Osteocyte (in vitro differentiated cells): ENCODE measurements around the gene ATP6V0A1. TPM values are rescaled to one million over a fixed set of nuclear protein-coding genes. Genes with fewer than 3 reads are reported as not detected.

Source experiments
- DNase-seq: peaks from one replicate; pipeline ENCODE4 v3.0.0; 2021; ENCODE audit warnings: mixed read lengths; ENCODE audit not compliant: unreplicated experiment; ENCODE audit errors: extremely low spot score
- H3K27ac Mint-ChIP-seq: one replicate; pipeline ENCODE4 v1.8.0; 2021; ENCODE audit warnings: mild to moderate bottlenecking, mixed read lengths; ENCODE audit not compliant: unreplicated experiment
- H3K27me3 Mint-ChIP-seq: one replicate; pipeline ENCODE4 v1.8.0; 2021; ENCODE audit warnings: mixed read lengths; ENCODE audit not compliant: unreplicated experiment
- H3K36me3 Mint-ChIP-seq: one replicate; pipeline ENCODE4 v1.8.0; 2021; ENCODE audit warnings: mixed read lengths; ENCODE audit not compliant: unreplicated experiment
- H3K4me1 Mint-ChIP-seq: one replicate; pipeline ENCODE4 v1.8.0; 2021; ENCODE audit warnings: mixed read lengths; ENCODE audit not compliant: unreplicated experiment
- H3K4me3 Mint-ChIP-seq: one replicate; pipeline ENCODE4 v1.8.0; 2021; ENCODE audit warnings: mild to moderate bottlenecking, moderate library complexity, mixed read lengths; ENCODE audit not compliant: unreplicated experiment
- H3K9me3 Mint-ChIP-seq: one replicate; pipeline ENCODE4 v1.8.0; 2021; ENCODE audit warnings: mixed read lengths; ENCODE audit not compliant: unreplicated experiment
- total RNA-seq: library from RNA; stranded (reverse); gene quantifications from 2 replicates; pipeline ENCODE4 v1.2.1, GENCODE V29; 2021
- TF ChIP-seq, protein P1 (sequence below): fragments of 200-600 bp; sonication (generic); IDR thresholded peaks from 2 replicates; pipeline ENCODE4 v1.5.0; 2021; ENCODE audit warnings: antibody characterized with exemption, mild to moderate bottlenecking, moderate library complexity

ATP6V0A1 gene
- total RNA-seq, 1 donor from 2014 or later, result 63.2 TPM

DNA sequence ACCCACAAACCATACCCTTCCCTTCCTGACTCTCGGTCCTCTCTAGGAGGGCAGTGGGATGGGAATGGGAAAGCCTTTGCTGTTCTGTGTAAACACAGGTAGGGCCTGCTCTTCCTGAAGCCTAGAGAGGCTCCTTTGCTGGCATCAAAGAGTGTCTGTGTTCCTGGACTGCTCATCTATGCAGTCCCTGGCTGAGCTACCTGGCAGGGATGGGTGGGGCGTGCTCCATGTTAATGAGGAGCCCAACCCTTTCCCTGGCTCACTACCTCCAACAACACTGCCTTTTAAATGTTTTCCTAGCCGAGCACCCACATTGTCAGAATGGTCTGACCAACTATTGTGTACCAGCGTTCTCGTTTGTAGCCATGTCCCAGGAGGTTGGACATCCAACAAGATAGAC is 50.7 kb downstream of the ATP6V0A1 start:
- H3K36me3 Mint-ChIP-seq, result peaks cover 30% of the 10 kb centered on the region
- H3K9me3 Mint-ChIP-seq, result no peaks in the 10 kb centered on the region
- TF ChIP-seq, protein P1, sequence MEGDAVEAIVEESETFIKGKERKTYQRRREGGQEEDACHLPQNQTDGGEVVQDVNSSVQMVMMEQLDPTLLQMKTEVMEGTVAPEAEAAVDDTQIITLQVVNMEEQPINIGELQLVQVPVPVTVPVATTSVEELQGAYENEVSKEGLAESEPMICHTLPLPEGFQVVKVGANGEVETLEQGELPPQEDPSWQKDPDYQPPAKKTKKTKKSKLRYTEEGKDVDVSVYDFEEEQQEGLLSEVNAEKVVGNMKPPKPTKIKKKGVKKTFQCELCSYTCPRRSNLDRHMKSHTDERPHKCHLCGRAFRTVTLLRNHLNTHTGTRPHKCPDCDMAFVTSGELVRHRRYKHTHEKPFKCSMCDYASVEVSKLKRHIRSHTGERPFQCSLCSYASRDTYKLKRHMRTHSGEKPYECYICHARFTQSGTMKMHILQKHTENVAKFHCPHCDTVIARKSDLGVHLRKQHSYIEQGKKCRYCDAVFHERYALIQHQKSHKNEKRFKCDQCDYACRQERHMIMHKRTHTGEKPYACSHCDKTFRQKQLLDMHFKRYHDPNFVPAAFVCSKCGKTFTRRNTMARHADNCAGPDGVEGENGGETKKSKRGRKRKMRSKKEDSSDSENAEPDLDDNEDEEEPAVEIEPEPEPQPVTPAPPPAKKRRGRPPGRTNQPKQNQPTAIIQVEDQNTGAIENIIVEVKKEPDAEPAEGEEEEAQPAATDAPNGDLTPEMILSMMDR, result no peak
- no peak overlapping the region for H3K4me3 Mint-ChIP-seq
- no peaks in the 10 kb centered on the region for H3K27me3 Mint-ChIP-seq
- H3K4me1 Mint-ChIP-seq, result peaks cover 18% of the 10 kb centered on the region
- DNase-seq, result no peak
- H3K27ac Mint-ChIP-seq, result no peak overlapping the region

DNA sequence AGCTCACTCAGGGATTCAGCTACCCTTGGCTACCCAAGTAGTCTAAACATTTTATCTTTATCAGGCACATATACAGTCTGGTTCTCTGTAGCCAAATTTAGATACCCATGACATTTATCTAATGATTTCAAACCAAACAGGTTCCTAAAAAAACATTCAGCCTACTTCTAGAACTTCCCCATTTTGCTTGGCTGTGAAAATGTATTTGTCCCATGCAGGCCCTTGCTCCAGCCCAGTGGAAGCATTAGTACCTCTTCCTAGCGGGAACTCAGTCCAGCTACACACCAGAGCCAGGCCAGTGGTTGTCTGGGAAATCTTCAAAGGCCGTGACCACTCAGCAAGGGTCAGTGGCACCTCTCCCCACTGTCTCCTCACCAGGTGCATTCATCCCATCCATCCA is 51.2 kb downstream of the ATP6V0A1 start:
- no peak for DNase-seq
- Mint-ChIP-seq H3K27ac (no peak overlapping the region), H3K36me3 (peaks cover 28% of the 10 kb centered on the region), H3K4me3 (no peak overlapping the region), H3K4me1 (peaks cover 18% of the 10 kb centered on the region), H3K27me3 (no peaks in the 10 kb centered on the region), H3K9me3 (no peaks in the 10 kb centered on the region)
- TF ChIP-seq, protein P1, result no peak

DNA sequence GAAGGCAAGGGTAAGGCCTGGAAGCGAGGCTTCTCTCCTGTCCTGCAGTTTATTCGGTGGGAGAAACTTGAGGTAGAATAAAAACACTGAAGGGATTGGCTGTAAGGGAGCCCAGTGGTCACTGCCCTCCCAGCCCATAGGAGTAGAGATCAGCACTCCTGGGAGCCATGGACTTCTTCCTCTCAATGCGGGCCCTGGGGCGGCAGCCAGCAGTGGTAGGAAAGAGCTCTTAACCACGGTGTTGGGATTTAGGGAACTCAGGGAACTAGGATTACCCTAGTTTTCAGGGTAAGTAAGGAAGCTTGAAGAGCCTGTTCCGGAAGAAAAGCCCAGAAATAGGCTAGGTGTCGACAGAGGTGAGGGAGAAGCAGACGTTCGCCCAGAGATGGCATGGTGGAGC is 53.6 kb downstream of the ATP6V0A1 start:
- no peak for DNase-seq
- Mint-ChIP-seq H3K36me3 (peaks cover 25% of the 10 kb centered on the region), H3K4me1 (peaks cover 19% of the 10 kb centered on the region), H3K4me3 (no peak overlapping the region), H3K27ac (no peak overlapping the region), H3K9me3 (no peaks in the 10 kb centered on the region), H3K27me3 (no peaks in the 10 kb centered on the region)
- TF ChIP-seq, protein P1, result no peak

DNA sequence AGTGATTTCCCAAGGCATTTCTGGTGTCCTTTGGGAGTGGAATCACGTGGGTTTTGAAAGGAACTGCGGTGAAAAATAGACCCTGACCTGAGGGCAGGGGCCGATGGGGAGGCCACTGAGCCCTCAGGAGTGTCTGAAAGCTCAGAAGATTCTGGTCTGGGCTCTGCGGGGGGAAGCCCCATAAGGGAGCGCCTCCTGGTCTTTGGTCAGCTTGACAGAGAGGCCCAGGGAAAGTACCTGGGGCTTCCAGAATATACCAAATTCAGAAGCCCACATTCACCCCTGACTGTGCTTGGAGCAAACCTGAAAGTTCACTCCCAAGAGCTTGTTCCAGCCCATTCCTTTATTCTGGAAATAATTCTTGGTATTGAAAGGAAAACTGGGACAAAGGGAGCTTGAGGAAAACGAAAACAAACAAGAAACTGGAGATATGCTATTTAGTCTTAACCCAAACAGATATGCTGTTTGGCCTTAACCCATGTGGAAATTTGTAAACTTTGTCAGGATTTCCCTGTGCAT is 54.1 kb downstream of the ATP6V0A1 start:
- TF ChIP-seq, protein P1, result no peak
- Mint-ChIP-seq H3K27ac (peak overlapping the region; percentile 81), H3K27me3 (no peaks in the 10 kb centered on the region), H3K36me3 (peaks cover 25% of the 10 kb centered on the region), H3K4me1 (peaks cover 25% of the 10 kb centered on the region), H3K9me3 (no peaks in the 10 kb centered on the region), H3K4me3 (no peak overlapping the region)
- DNase-seq, result no peak

DNA sequence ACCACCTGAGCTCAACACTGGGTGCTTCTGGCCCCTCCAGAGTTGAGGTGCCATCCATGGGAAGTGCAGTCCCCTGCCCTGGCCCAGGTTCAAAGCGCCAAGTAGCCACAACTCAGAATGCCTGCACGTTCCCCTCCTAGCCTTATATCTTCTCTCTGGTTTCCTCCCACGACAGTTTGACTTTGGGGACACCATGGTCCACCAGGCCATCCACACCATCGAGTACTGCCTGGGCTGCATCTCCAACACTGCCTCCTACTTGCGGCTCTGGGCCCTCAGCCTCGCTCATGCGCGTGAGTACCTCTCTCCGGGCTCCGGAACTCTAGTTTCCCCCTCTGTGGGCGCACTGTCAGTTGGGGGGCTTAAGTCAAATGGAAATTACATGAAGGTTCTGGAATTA is 55.0 kb downstream of the ATP6V0A1 start:
- H3K36me3 Mint-ChIP-seq, result peaks cover 19% of the 10 kb centered on the region
- DNase-seq, result no peak
- no peaks in the 10 kb centered on the region for H3K9me3 Mint-ChIP-seq
- H3K27ac Mint-ChIP-seq, result no peak overlapping the region
- H3K27me3 Mint-ChIP-seq, result no peaks in the 10 kb centered on the region
- TF ChIP-seq, protein P1, result no peak
- H3K4me1 Mint-ChIP-seq, result peaks cover 34% of the 10 kb centered on the region
- H3K4me3 Mint-ChIP-seq, result no peak overlapping the region
